ENCODE data around the gene MAP3K3.

The MAP3K3 gene

GRCh38 chr17:63600569-63601438 is 21.4 kb upstream of the MAP3K3 start, which contains the start of gene TACO1:
Gene TACO1, plus strand, starts transcription at chr17:63600895. Its CDS starts 189 bp downstream, at chr17:63601084.
- peak; percentile 84 for DNase-seq (ENCODE audit: low read depth)
- TF ChIP-seq CTCF (conservative IDR thresholded peaks at IDR 0.05; ENCODE audit: low read length): no peak
- H3K4me3 ChIP-seq (ENCODE audit: low read length): peak within 1 kb of the TSS; percentile 91

DNA sequence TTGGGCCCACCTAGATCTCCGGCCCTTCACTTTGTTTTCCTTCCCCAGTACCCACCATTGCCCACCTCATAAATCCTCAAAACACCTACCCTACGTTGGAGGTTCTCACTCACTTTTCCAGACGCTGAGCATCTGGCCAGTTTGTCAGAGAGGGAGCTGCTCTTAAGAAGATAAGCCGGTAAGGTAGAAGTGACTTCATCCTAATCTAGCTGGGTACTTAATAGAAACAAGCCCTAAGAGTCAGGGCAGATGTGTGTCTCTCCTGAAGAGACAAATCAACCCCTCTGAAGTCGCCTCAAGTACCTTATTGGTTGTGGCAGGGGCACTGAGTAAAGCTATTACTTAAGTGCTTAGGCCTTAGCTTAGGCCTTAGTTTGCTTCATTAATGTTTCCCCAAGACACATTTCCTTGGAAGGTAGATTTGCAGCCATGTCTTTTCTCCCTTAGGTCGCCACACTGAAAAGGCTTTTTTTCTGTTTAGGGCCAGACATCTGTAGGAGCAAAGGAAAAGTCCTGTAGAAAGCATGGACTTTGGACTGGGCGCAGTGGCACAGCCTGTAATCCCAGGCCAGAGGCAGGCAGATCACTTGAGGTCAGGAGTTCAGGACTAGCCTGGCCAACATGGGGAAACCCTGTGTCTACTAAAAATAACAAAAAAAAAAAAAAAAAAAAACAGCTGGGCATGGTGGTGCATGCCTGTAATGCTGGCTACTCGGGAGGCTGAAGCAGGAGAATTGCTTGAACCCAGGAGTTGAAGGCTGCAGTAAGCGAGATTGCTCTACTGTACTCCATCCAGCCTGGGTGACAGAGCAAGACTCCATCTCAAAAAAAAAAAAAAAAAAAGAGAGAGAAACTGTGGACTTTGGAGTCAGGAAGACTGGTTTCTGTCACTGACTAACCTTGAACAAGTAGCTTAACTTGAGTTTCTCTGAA is 20.5 kb upstream of the MAP3K3 start:
- peak overlapping the region; percentile 91 for H3K4me3 ChIP-seq (ENCODE audit: low read length)
- peak; percentile 3 for DNase-seq (ENCODE audit: low read depth)
- no peak for TF ChIP-seq CTCF (conservative IDR thresholded peaks at IDR 0.05; ENCODE audit: low read length)

- TF ChIP-seq CTCF (conservative IDR thresholded peaks at IDR 0.05; ENCODE audit: low read length): no peak
- DNase-seq (ENCODE audit: low read depth): no peak
- H3K4me3 ChIP-seq (ENCODE audit: low read length): no peak overlapping the region
Measured at GRCh38 chr17:63609816-63610573, 12.2 kb upstream of the MAP3K3 start.

DNA sequence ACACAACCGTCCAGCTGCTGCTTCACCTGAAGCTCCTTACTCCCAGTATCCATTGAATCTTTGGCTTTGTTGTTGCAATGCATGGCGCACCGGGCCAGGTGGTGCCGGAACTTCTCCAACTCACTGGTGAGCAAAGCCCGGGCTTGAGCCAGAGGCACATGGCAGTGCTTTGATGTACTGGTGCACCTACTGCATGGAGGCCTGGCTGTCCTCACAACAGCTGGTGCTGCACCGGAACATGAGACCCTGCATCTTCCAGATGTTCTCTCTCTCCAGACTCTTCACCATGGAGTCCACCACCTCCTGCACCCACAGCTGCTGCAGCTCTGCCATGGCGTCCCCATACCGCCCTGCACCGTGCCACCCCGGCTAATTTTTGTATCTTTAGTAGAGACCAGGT is 11.4 kb upstream of the MAP3K3 start:
- TF ChIP-seq CTCF (conservative IDR thresholded peaks at IDR 0.05; ENCODE audit: low read length): no peak
- no peak overlapping the region for H3K4me3 ChIP-seq (ENCODE audit: low read length)
- DNase-seq (ENCODE audit: low read depth): no peak

GRCh38 chr17:63611354-63611753 is 10.9 kb upstream of the MAP3K3 start:
- no peak overlapping the region for H3K4me3 ChIP-seq (ENCODE audit: low read length)
- TF ChIP-seq CTCF (conservative IDR thresholded peaks at IDR 0.05; ENCODE audit: low read length): no peak
- no peak for DNase-seq (ENCODE audit: low read depth)

GRCh38 chr17:63613663-63614062 is 8.6 kb upstream of the MAP3K3 start:
- DNase-seq (ENCODE audit: low read depth): no peak

More at GRCh38 chr17:63613663-63614062, 8.6 kb upstream of the MAP3K3 start:
- no peak for TF ChIP-seq CTCF (conservative IDR thresholded peaks at IDR 0.05; ENCODE audit: low read length)
- H3K4me3 ChIP-seq (ENCODE audit: low read length): no peak overlapping the region
